Measurements from ENCODE around the gene DMD. TPM values are rescaled to one million over a fixed set of nuclear protein-coding genes. Genes with fewer than 3 reads are reported as not detected.
A peak's percentile ranks its signal among the peaks of the same experiment; 100 is the strongest.

Gene DMD
- total RNA-seq, 1 donor from 2014 or later = 22.9 TPM

DNA sequence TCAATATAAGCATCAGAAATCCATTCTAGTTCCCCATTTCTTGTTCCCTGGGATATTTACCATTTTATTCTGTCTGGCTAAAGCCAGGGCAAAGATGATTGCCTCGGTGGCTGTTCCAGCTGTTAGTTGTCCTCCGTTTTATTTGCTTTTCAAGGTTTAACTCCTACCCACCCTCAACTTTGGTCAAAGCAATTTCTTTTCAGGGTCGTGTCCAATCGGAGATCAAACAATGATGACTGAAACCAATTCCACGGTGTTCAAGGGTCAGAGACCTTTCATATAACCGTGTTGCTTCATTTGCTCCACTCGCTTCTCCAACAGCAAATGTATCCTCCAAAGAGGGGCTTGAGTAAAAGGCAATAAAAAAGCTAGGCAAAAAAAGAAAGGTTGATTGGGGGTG lies 1946.0 kb downstream of the DMD start:
- Mint-ChIP-seq H3K27ac (no peak overlapping the region), H3K36me3 (ENCODE audit: low read depth) (no peaks in the 10 kb centered on the region), H3K9me3 (no peaks in the 10 kb centered on the region), H3K4me3 (peak overlapping the region; percentile 20), H3K27me3 (no peaks in the 10 kb centered on the region), H3K4me1 (peaks cover 4% of the 10 kb centered on the region)
- ChIA-PET CTCF (no interaction called here), POLR2A (interaction anchor here (0.6 to 1.8 kb wide), 4 partner anchors 9 to 42 kb away, joined by 5 to 14 read pairs (median 12); no protein-coding TSS in a partner anchor)
- intact Hi-C loops (cut with micrococcal nuclease) = no loop called here
- DNase-seq (no peak), ATAC-seq (ENCODE audit: low read depth) (no peak)
- TF ChIP-seq CTCF (IDR thresholded peaks at IDR 0.05) = no peak

DNA sequence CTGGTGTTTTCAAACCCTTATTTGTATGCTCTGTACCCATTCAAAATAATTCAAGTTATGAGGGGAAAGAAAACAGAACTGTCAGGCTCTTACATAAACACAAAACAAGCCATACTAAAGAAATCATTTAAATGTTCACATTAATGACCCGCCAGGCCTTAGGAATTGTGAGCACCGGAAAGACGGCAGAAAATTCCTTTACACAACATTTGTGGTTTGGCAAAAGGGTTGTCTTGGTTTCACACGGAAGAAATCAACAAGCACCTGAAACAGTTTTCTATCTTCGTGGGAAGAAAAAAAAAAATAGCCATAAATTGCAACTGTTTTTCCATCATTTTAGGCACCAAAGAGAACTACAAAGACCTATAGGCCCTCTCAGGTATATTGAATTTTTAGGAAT lies 1951.0 kb downstream of the DMD start:
- no peaks in the 10 kb centered on the region for H3K27me3 Mint-ChIP-seq
- POLR2A ChIA-PET = no interaction called here
- H3K36me3 Mint-ChIP-seq (ENCODE audit: low read depth) = no peaks in the 10 kb centered on the region
- intact Hi-C loops (cut with micrococcal nuclease) = no loop called here
- H3K27ac Mint-ChIP-seq = no peak overlapping the region
- no peak overlapping the region for H3K4me3 Mint-ChIP-seq
- CTCF ChIA-PET = no interaction called here
- no peak for TF ChIP-seq CTCF (IDR thresholded peaks at IDR 0.05)
- H3K9me3 Mint-ChIP-seq = no peaks in the 10 kb centered on the region
- peaks cover 1% of the 10 kb centered on the region for H3K4me1 Mint-ChIP-seq
- ATAC-seq (ENCODE audit: low read depth) (no peak), DNase-seq (no peak)

DNA sequence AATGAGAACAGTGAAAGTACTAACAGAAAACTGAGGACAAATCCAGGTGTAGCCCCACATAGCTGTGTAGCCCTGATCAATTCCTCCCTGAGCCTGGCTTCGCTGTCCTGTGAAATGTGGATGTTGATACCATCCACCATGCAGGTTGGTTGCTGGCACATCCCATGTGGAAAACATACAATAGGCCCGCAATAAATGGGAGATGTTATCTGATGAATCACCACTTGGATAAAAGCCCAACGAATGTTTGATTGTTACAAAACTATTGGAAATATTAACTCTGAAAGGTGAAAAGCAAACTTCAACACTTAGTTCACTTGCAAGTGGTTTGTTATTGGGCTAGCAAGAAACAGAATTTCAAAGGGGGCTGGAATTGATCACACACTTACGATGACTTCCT lies 1953.2 kb downstream of the DMD start:
- Mint-ChIP-seq H3K4me3 (no peak overlapping the region), H3K27me3 (no peaks in the 10 kb centered on the region), H3K36me3 (ENCODE audit: low read depth) (no peaks in the 10 kb centered on the region), H3K4me1 (no peaks in the 10 kb centered on the region), H3K27ac (no peak overlapping the region), H3K9me3 (no peaks in the 10 kb centered on the region)
- DNase-seq (no peak), ATAC-seq (ENCODE audit: low read depth) (no peak)
- ChIA-PET POLR2A (no interaction called here), CTCF (no interaction called here)
- intact Hi-C loops (cut with micrococcal nuclease) = no loop called here
- TF ChIP-seq CTCF (IDR thresholded peaks at IDR 0.05) = no peak

DNA sequence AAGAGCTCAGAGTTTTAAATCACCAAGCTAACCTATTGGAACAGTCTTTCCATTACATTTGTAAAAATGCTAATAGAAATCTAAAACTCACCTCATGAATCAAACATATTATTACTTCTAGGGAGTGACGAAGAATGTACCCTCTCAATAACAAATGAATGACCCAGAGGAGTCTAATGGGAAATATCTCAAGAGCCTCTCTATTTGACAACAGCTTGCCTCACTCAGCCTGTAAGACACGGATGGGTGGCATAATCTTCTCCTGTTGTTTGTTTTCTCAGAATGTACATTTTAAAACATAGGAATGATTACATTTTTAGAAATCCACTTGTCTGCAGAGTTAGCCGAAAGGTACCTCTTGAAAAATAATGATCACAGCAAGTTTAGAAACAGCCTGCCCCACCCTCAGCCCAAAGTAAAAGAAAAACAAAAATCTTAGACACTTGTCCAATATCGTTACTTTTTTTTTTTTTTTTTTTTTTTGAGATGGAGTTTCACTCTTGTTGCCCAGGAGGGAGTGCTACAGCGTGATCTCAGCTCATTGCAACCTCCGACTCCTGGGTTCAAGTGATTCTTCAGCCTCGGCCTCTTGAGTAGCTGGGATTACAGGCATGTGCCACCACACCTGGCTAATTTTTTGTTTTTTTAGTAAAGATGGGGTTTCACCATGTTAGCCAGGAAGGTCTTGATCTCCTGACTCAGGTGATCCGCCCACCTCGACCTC lies 1955.9 kb downstream of the DMD start:
- CTCF ChIA-PET = no interaction called here
- DNase-seq (no peak), ATAC-seq (ENCODE audit: low read depth) (no peak)
- H3K27ac Mint-ChIP-seq = no peak overlapping the region
- H3K4me1 Mint-ChIP-seq = no peaks in the 10 kb centered on the region
- POLR2A ChIA-PET = interaction anchor here (0.6 to 0.7 kb wide), 2 partner anchors 10 to 146 kb away, joined by 3 to 14 read pairs; no protein-coding TSS in a partner anchor
- no peaks in the 10 kb centered on the region for H3K36me3 Mint-ChIP-seq (ENCODE audit: low read depth)
- H3K4me3 Mint-ChIP-seq = no peak overlapping the region
- TF ChIP-seq CTCF (IDR thresholded peaks at IDR 0.05) = no peak
- H3K27me3 Mint-ChIP-seq = no peaks in the 10 kb centered on the region
- no peaks in the 10 kb centered on the region for H3K9me3 Mint-ChIP-seq
- intact Hi-C loops (cut with micrococcal nuclease) = no loop called here

DNA sequence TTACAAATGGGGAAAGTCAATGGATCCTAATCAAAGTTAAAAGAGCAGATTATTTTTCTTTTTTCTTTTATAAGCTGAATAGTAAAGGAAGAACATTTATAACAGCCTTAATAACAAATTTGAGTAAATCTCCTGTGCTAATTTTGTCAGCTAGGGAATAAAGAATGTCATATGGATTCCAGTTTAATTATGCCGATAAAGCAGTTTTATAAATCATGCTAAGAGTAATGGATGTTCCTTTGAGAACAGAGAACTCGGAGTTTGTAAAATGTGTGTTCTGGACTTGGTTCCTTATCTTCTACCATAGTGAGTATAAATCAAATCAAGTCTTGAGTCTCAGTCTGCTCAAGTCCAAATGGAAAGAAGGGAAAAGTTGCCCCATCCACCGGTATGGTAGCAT lies 1959.2 kb downstream of the DMD start:
- no peaks in the 10 kb centered on the region for H3K4me1 Mint-ChIP-seq
- H3K9me3 Mint-ChIP-seq = no peaks in the 10 kb centered on the region
- ATAC-seq (ENCODE audit: low read depth) (no peak), DNase-seq (no peak)
- TF ChIP-seq CTCF (IDR thresholded peaks at IDR 0.05) = no peak
- H3K36me3 Mint-ChIP-seq (ENCODE audit: low read depth) = no peaks in the 10 kb centered on the region
- intact Hi-C loops (cut with micrococcal nuclease) = no loop called here
- CTCF ChIA-PET = interaction anchor here (1.0 kb wide), 1 partner anchor 40 kb away, joined by 3 read pairs; no protein-coding TSS in a partner anchor
- no peak overlapping the region for H3K27ac Mint-ChIP-seq
- no peak overlapping the region for H3K4me3 Mint-ChIP-seq
- POLR2A ChIA-PET = no interaction called here
- no peaks in the 10 kb centered on the region for H3K27me3 Mint-ChIP-seq
